SIG-M5 treated with dmso at 0.1 percent for 504 hours (cell line): ENCODE measurements around the gene TMCC2.

ENCODE experiments used
- DNase-seq: peaks from one replicate; lab custom pipeline; 2025; ENCODE audit not compliant: unreplicated experiment; lab: John Stamatoyannopoulos, UW

TMCC2 gene

DNA sequence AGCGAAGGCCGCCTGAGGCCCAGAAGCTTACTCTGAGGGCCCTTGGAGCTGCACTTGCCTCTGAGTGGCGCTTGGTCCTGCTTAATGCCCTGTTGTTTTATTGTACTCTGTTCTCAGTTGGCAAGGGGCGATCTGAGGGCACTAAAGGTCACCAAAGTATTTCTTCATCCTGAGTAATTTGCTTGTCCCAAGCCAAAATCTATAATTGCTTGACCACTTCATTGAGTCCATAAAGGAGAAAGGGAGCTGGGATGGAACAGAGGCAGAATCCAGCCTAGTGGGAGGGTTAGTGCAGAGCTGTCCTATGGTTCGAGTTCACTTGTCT, 94.2 kb downstream of the TMCC2 start:
- DNase-seq: no peak
